Left cardiac atrium (tissue), 4 donors: ENCODE measurements around the gene CAMTA2. TPM values are rescaled to one million over a fixed set of nuclear protein-coding genes. Genes with fewer than 3 reads are reported as not detected.
"Not testable (repeated sequence)": the region's sequence is repeated elsewhere in the genome, so short reads cannot be mapped to it uniquely, and the experiment has no call there.

Source experiments
- ATAC-seq, 2 donors: fragments of 200-7000 bp; cut with Tn5 transposase; one replicate each; pipeline ENCODE4 v1.9.1; 2020; ENCODE audit warnings: mild to moderate bottlenecking in 2 of 2, moderate library complexity in 2 of 2
- DNase-seq: peaks from one replicate; pipeline ENCODE4 v3.0.0-alpha.2; 2020
- intact Hi-C, 2 donors: fragments of 100-400 bp; cut with DNase I; formaldehyde crosslinking; loops; one replicate each; pipeline versions ENCODE4 v1.14.1 to v1.15.1; 2022 to 2023
- long read RNA-seq: library from polyadenylated mRNA; unstranded; transcript quantifications from one replicate; pipeline ENCODE4 v2.0.0, GENCODE V29; 2021
- total RNA-seq, 2 donors: library from RNA; stranded (reverse); fragmentation: NEBNext Ultra II Directional; extraction: Animal tissue kit (Norgen Biotek cat#: 25700); gene quantifications; one replicate each; pipeline ENCODE4 v1.2.1, GENCODE V29; 2021
- donor health status: DM: no; HTN: yes; CAD: no.
- donor health status: DM: no; HTN: yes; CAD: no; lungs with severe emphysema.
- donor health status: DM: yes; HTN: yes; CAD: no.
- donor health status: Dilated cardiomyopathy.

CAMTA2 gene
- total RNA-seq, result 10 to 100 TPM; 35.5 to 46.1 TPM
- long read RNA-seq, partial matches to known transcripts, result 9 of 10 reads
- long read RNA-seq, other reads (novel, unspliced or antisense), result 1 of 10 reads

- DNase-seq (peak; percentile 96), ATAC-seq (peak; percentile 96 to 97)
- intact Hi-C loops, result loop anchor here (5.0 to 10.0 kb wide), 2 partner anchors 80 to 82 kb away; partner anchors contain the start of gene CHRNE (in 1 of the 2)
Observed at GRCh38 chr17:4986951-4987766, at the start of gene CAMTA2. Gene CAMTA2, minus strand, starts transcription at chr17:4987675. Its CDS starts 1,453 bp downstream, at chr17:4986222.

- DNase-seq (no peak), ATAC-seq (no peak)
- intact Hi-C loops, result no loop called here
Observed at GRCh38 chr17:5035315-5035714, 47.8 kb upstream of the CAMTA2 start, which contains the start of gene SLC52A1. Gene SLC52A1, minus strand, starts transcription at chr17:5035426. Its CDS starts 820 bp downstream, at chr17:5034606.

- no peak for DNase-seq
- intact Hi-C loops, result no loop called here
- ATAC-seq, result no peak
Observed at GRCh38 chr17:5034651-5035050, 47.2 kb upstream of the CAMTA2 start.

GRCh38 chr17:5034063-5034462, 46.6 kb upstream of the CAMTA2 start:
- DNase-seq, result no peak
- intact Hi-C loops, result no loop called here
- ATAC-seq, result no peak

GRCh38 chr17:5033352-5034015, 46.0 kb upstream of the CAMTA2 start:
- intact Hi-C loops, result no loop called here
- ATAC-seq (no peak), DNase-seq (no peak)

- ATAC-seq, result no peak
- intact Hi-C loops, result no loop called here
- no peak for DNase-seq
Observed at GRCh38 chr17:5032865-5033264, 45.4 kb upstream of the CAMTA2 start.

GRCh38 chr17:5031365-5032082, 44.0 kb upstream of the CAMTA2 start:
- peak; percentile 81 to 86 for ATAC-seq
- intact Hi-C loops, result no loop called here
- DNase-seq, result peak; percentile 85

GRCh38 chr17:5030168-5030567, 42.7 kb upstream of the CAMTA2 start:
- ATAC-seq, intact Hi-C loops, DNase-seq: not testable (repeated sequence)

- DNase-seq, result no peak
- ATAC-seq, result no peak
- intact Hi-C loops, result no loop called here
Observed at GRCh38 chr17:5027916-5028315, 40.4 kb upstream of the CAMTA2 start.

- intact Hi-C loops, result no loop called here
- no peak for DNase-seq
- ATAC-seq, result no peak
Observed at GRCh38 chr17:5027299-5027698, 39.8 kb upstream of the CAMTA2 start.

- intact Hi-C loops, result no loop called here
- DNase-seq (no peak), ATAC-seq (no peak)
Observed at GRCh38 chr17:5024604-5025003, 37.1 kb upstream of the CAMTA2 start.

GRCh38 chr17:5023588-5024147, 36.2 kb upstream of the CAMTA2 start:
- DNase-seq (no peak), ATAC-seq (no peak)
- intact Hi-C loops, result no loop called here

GRCh38 chr17:5022171-5022711, 34.8 kb upstream of the CAMTA2 start:
- intact Hi-C loops, result no loop called here
- DNase-seq (no peak), ATAC-seq (no peak)

GRCh38 chr17:5020502-5021023, 33.1 kb upstream of the CAMTA2 start:
- DNase-seq (no peak), ATAC-seq (no peak)
- intact Hi-C loops, result no loop called here

- DNase-seq, result no peak
- intact Hi-C loops, result no loop called here
- ATAC-seq, result no peak
Observed at GRCh38 chr17:5019475-5019956, 32.0 kb upstream of the CAMTA2 start.

- ATAC-seq, result no peak
- intact Hi-C loops, result no loop called here
Observed at GRCh38 chr17:5014357-5014756, 26.9 kb upstream of the CAMTA2 start.

GRCh38 chr17:5011928-5012327, 24.5 kb upstream of the CAMTA2 start:
- ATAC-seq, result peak in 1 of 2 donors; percentile 12
- DNase-seq, result no peak
- intact Hi-C loops, result no loop called here

More at GRCh38 chr17:5014357-5014756, 26.9 kb upstream of the CAMTA2 start:
- no peak for DNase-seq

GRCh38 chr17:5003214-5003867, 15.9 kb upstream of the CAMTA2 start:
- intact Hi-C loops, result no loop called here
- no peak for DNase-seq
- ATAC-seq, result no peak
